ENCODE data around the gene GFOD2. TPM values are rescaled to one million over a fixed set of nuclear protein-coding genes. Genes with fewer than 3 reads are reported as not detected.

The GFOD2 gene
- total RNA-seq, 1 experiment from 2014 or later = 13.5 TPM

DNA sequence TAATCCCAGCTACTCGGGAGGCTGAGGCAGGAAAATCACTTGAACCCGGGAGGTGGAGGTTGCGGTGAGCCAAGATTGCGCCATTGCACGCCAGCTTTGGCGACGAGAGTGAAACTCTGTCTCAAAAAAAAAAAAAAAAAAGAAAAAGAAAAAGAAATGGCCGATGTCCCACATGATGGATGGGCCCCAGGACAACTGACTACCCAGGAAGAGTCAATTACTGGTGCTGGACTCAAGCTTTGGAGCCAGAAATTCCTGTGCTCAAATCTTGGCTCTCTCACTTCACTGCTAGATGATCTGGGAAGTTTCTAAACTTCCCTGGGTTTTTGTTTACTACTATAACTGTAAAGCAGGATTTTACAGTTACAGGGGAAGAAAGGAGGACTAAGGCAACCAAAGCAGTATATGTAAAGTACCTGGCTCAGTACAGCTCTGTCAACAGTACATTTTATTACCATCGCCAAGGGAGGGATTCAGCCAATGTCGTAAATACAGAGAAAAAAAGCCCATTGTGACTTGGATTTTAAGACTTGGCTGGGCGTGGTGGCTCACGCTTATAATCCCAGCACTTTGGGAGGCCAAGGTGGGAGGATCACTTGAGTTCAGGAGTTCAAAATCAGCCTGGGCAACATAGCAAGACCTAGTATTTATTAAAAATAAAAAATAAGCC, 40.6 kb downstream of the GFOD2 start:
- H3K9me3 ChIP-seq (replicated peaks) = no peaks in the 10 kb centered on the region
- H3K36me3 ChIP-seq = peaks cover 4% of the 10 kb centered on the region
- no peaks in the 10 kb centered on the region for H3K4me1 ChIP-seq (replicated peaks)
- DNase-seq (ENCODE audit: low read depth in 1 of 2, low spot score in 2 of 2) = no peak
- H3K4me3 ChIP-seq = no peak overlapping the region
- no peak overlapping the region for H3K27ac ChIP-seq
- H3K27me3 ChIP-seq (replicated peaks) = no peaks in the 10 kb centered on the region

DNA sequence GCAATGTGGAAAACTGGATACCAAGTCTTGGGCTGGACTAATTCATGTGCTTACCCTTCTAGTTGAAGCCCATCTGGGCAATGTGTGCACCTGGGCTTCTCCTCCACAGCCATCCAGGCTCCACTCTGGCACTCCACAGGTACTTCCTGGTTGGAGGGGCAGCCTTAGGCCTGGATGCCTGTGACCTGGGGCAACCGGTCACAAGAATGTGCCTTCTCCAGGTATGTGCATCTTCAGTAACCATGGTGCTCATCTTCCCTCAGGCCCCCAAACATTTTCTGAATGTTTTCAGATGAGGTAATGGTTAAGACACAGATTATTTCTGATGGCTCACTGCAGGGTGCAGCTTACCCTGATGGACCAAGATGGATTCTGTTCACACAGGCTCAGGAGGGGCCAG, 41.4 kb downstream of the GFOD2 start:
- H3K27me3 ChIP-seq (replicated peaks) = no peaks in the 10 kb centered on the region
- no peaks in the 10 kb centered on the region for H3K36me3 ChIP-seq
- H3K4me3 ChIP-seq = no peak overlapping the region
- no peak overlapping the region for H3K27ac ChIP-seq
- H3K9me3 ChIP-seq (replicated peaks) = no peaks in the 10 kb centered on the region
- no peak for DNase-seq (ENCODE audit: low read depth in 1 of 2, low spot score in 2 of 2)
- no peaks in the 10 kb centered on the region for H3K4me1 ChIP-seq (replicated peaks)

DNA sequence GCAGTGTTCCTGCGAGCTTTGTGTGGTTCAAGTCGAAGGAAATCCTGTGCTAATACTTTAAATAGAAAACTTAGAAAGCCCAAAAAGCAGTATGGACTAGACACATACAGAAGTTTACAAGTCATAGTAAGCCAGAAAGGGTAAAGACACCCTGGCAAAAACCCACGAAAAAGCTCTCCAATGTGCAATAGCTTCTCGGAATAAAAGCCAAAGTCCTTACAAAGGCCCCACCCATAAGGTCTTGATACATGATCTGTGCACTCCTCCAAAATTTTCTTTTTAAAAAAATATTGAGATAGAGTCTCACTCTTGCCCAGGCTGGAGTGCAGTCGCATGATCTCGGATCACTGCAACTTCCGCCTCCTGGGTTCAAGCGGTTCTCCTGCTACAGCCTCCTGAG, 42.2 kb downstream of the GFOD2 start:
- DNase-seq (ENCODE audit: low read depth in 1 of 2, low spot score in 2 of 2) = no peak
- no peak overlapping the region for H3K4me3 ChIP-seq
- H3K27me3 ChIP-seq (replicated peaks) = no peaks in the 10 kb centered on the region
- H3K27ac ChIP-seq = no peak overlapping the region
- H3K36me3 ChIP-seq = no peaks in the 10 kb centered on the region
- no peaks in the 10 kb centered on the region for H3K4me1 ChIP-seq (replicated peaks)
- H3K9me3 ChIP-seq (replicated peaks) = no peaks in the 10 kb centered on the region

DNA sequence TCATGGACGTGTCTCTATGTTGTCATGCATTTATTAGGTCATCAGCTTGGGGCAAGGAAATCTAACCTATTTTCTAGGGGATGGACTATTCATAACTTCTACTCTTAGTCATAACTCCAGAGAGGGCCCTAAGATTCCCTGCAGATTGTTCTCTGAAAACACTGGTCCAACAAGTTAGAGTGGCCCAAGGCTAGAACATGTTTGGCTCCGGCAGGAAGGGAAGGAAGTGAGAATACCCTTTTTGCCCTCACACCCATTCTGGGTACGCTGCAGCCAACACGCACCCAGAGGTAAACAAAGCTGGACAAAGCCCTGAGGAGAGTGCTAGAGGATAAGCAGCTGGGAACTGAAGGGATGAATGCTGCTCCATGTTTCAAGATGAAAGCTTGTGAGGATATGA, 42.6 kb downstream of the GFOD2 start:
- Histone ChIP-seq H3K4me3 (no peak overlapping the region), H3K27me3 (replicated peaks) (no peaks in the 10 kb centered on the region), H3K9me3 (replicated peaks) (no peaks in the 10 kb centered on the region), H3K27ac (no peak overlapping the region), H3K36me3 (no peaks in the 10 kb centered on the region), H3K4me1 (replicated peaks) (no peaks in the 10 kb centered on the region)
- DNase-seq (ENCODE audit: low read depth in 1 of 2, low spot score in 2 of 2) = no peak

DNA sequence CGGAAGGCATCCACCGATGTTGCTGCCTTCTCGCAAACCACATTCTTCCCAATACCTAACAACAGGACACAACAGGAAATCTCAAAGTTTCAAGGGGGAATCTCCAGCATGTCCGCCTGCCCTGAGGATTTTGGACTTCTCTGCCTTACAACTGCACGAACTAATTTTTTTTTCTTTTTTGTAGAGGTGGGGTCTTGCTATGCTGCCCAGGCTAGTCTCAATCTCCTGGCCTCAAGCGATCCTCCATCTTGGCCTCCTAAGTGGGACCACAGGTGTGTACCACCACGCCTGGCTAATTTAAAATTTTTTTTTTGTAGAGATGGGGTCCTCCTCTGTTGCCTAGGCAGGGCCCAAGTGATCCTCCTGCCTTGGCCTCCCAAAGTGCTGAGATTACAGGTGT, 43.1 kb downstream of the GFOD2 start:
- Histone ChIP-seq H3K4me1 (replicated peaks) (no peaks in the 10 kb centered on the region), H3K36me3 (no peaks in the 10 kb centered on the region), H3K27ac (no peak overlapping the region), H3K27me3 (replicated peaks) (no peaks in the 10 kb centered on the region), H3K9me3 (replicated peaks) (no peaks in the 10 kb centered on the region), H3K4me3 (no peak overlapping the region)
- no peak for DNase-seq (ENCODE audit: low read depth in 1 of 2, low spot score in 2 of 2)

DNA sequence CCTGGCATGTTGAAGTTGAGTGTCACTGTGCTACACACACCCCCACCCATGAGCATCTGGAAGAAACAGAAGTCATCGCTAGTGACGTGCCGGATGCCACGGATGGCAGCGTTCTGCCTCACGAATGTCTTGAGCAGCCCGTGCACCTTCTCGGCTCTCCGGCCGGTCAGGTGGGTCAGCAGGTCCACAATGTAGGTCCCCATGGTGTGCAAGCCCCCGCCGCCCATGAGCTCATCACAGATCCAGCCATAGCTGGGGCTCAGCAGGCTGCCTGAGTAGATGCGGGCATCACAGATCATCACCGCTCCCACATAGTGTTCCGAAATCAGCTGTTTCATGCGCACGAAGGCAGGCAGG, 43.6 kb downstream of the GFOD2 start:
- H3K27me3 ChIP-seq (replicated peaks) = no peaks in the 10 kb centered on the region
- H3K9me3 ChIP-seq (replicated peaks) = no peaks in the 10 kb centered on the region
- no peak overlapping the region for H3K27ac ChIP-seq
- H3K4me1 ChIP-seq (replicated peaks) = no peaks in the 10 kb centered on the region
- DNase-seq (ENCODE audit: low read depth in 1 of 2, low spot score in 2 of 2) = no peak
- no peaks in the 10 kb centered on the region for H3K36me3 ChIP-seq
- no peak overlapping the region for H3K4me3 ChIP-seq

DNA sequence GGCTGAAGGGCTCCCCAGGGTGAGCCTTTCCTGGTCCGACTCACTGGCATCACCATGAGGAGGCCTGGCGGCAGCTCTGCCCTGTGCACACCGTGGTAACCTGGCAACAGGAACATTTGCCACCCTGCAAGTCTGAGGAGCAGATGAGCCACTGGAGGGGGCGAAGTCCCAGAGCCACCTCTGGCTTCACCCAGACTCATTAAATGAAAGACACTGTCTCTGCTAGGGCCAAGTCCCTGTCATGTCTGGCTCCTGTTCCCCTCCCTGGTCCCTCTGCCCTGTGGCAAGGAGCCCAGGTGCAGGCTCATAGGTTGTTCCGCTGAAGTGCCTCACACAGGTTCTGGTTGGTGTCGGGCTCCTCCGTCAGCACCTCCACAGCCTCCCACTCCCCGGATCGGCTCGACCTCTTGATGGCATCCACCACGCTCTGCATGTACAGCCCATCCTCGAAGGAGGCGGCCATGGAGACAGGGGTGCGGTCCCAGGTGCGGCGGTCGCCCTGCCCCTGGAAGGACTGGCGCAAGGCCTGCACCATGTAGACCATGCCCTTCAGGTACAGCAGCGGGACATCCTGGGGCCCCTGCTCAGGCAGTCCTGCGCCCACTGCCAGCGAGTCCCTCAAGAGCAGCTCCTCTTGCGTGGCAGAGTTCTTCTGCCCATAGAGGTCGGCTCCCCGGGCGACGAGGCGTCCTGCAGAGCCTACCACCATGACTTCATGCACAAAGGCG, 44.1 kb downstream of the GFOD2 start:
- Histone ChIP-seq H3K4me3 (no peak overlapping the region), H3K9me3 (replicated peaks) (no peaks in the 10 kb centered on the region), H3K36me3 (no peaks in the 10 kb centered on the region), H3K4me1 (replicated peaks) (no peaks in the 10 kb centered on the region), H3K27me3 (replicated peaks) (no peaks in the 10 kb centered on the region), H3K27ac (no peak overlapping the region)
- DNase-seq (ENCODE audit: low read depth in 1 of 2, low spot score in 2 of 2) = no peak

DNA sequence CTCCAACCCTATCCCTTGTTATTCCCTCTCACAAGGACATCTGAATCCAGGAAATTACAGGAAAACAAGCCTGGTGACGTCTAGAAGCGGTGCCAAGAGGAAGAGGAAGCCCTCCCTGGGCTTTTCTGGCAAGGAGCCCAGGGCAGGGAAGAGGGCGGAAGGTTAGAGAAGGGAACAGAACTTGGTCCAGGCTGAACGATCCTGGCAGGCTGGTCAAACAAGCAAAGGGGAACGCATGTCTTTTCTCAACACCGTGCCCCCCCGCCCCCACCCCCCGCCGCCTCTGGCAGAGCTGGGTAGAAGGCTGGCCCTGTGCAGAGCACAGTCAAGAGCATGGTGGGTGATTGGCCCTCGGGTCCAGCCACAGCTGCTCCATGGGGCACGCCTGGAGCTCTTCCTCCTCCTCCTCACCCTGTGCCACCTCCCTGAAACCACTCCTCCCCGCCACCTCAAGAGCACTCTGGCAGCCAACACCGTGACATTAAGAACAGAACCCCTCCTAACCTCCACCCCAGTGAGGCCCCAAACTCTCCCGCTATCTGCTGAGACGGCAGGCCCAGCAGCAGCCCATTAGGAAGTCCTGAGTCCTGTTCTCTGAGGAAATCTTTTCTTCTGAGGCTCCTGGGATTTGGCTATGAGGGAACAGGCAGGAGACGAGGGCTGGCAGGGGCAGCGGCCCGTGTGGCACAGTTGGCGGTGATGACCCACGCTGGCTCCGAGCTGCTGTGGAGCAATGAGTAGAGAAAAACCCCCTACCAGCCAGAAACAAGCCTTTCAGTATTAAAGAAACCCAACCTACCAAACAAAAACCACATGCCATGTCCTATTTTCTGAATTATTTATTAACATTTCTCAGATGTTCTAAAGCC, 45.2 kb downstream of the GFOD2 start:
- no peak for DNase-seq (ENCODE audit: low read depth in 1 of 2, low spot score in 2 of 2)
- Histone ChIP-seq H3K27ac (no peak overlapping the region), H3K4me1 (replicated peaks) (no peaks in the 10 kb centered on the region), H3K9me3 (replicated peaks) (no peaks in the 10 kb centered on the region), H3K4me3 (no peak overlapping the region), H3K36me3 (no peaks in the 10 kb centered on the region), H3K27me3 (replicated peaks) (no peaks in the 10 kb centered on the region)

DNA sequence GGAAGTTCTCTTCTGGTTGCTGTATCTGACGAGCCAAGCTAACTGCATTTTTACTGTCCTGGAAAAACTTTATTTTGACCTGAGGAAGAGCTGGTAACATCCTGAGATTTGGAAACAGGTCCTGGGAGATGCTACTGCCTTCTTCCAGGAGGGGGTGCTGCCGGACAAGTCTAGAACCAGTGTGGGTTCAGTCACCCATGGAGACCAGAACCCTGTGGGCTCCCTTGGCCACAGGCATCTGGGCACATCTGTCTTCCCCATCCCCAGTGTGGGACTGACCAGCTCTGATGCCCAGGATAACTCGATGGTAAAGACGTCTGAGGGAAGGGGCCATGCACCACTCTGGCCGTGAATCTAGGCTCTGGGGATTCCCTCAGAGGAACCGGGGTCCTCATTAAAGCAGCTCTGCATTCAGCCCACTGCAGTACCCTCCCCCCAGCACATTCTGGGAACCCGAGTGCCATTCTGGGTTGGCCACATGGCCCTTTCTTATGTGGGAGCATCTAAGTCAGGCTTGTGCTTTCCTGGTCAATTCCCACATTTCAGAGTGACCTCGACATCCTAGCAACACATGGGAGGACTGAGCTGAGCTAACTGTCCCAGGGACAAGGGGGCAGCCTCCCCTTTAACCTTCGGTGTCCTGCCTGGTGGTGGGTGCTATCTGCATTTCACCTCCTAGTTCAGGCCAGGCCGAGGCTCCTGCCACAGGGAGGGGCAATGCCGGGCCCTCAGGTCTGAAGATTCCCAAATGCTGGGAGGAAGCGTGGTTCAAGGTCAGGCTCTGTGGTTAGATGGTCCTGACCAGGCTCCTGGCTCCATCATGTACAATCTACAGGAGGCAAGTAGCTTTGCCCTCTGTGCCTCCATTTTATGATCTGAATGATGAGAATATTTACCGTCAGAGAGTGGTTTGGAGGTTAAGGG, 46.1 kb downstream of the GFOD2 start:
- Histone ChIP-seq H3K27ac (no peak overlapping the region), H3K9me3 (replicated peaks) (no peaks in the 10 kb centered on the region), H3K27me3 (replicated peaks) (no peaks in the 10 kb centered on the region), H3K4me3 (no peak overlapping the region), H3K36me3 (no peaks in the 10 kb centered on the region), H3K4me1 (replicated peaks) (peaks cover 4% of the 10 kb centered on the region; the same call in 1 of the 2 replicates)
- DNase-seq (ENCODE audit: low read depth in 1 of 2, low spot score in 2 of 2) = no peak

DNA sequence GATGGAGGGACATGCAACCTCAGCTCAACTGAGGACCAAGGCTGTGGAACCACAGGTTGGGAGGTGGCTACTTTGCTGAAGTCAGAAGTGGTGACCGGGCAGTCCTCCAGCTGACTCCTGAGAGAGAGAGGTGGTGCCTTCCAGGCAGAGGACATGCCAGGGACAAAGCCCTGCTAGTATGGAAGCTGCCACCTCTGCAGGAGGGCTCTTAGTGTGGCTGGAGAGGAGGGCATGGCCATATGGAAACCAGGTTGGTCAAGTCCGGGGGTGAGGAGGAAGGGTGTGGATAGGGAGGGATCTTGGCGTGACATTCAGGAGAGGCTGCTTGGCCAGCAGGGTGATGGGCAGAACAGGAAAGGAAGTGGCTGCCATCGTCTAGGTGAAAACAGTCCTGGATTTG, 46.8 kb downstream of the GFOD2 start:
- H3K4me1 ChIP-seq (replicated peaks) = peaks cover 10% of the 10 kb centered on the region
- H3K27me3 ChIP-seq (replicated peaks) = no peaks in the 10 kb centered on the region
- H3K9me3 ChIP-seq (replicated peaks) = no peaks in the 10 kb centered on the region
- DNase-seq (ENCODE audit: low read depth in 1 of 2, low spot score in 2 of 2) = no peak
- H3K36me3 ChIP-seq = no peaks in the 10 kb centered on the region
- no peak overlapping the region for H3K4me3 ChIP-seq
- H3K27ac ChIP-seq = no peak overlapping the region

DNA sequence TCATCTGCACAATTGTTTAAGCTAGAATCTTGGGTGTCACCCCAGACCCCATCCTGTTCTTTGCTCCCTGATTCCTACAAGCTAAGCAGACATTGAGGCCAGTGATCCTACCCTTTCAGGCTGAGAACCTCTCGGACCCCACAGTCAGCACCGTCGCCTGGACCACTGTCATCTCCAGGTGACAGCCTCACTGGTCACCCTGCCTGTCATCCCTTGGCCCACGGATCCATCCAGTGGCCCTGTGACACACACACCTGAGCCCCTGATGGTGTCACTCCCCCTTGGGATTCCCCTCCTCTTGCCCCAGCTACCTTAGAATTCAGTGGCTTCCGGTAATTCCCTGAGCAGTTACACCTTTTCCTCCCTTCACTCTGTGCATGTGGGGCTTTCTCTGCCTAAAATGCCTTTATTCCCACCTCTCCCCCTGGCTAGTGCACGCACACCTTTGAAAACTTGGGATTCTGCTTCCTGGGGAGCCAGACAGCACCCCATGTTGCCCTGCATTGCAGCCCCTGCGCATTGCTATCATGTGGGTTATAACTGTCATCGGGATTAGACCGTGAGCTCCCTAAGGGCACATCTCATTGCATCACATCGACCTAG, 49.5 kb downstream of the GFOD2 start:
- Histone ChIP-seq H3K36me3 (no peaks in the 10 kb centered on the region), H3K27me3 (replicated peaks) (no peaks in the 10 kb centered on the region), H3K9me3 (replicated peaks) (peaks cover 2% of the 10 kb centered on the region; the same call in 1 of the 2 replicates), H3K4me1 (replicated peaks) (peaks cover 25% of the 10 kb centered on the region), H3K4me3 (no peak overlapping the region), H3K27ac (no peak overlapping the region)
- DNase-seq (ENCODE audit: low read depth in 1 of 2, low spot score in 2 of 2) = no peak

DNA sequence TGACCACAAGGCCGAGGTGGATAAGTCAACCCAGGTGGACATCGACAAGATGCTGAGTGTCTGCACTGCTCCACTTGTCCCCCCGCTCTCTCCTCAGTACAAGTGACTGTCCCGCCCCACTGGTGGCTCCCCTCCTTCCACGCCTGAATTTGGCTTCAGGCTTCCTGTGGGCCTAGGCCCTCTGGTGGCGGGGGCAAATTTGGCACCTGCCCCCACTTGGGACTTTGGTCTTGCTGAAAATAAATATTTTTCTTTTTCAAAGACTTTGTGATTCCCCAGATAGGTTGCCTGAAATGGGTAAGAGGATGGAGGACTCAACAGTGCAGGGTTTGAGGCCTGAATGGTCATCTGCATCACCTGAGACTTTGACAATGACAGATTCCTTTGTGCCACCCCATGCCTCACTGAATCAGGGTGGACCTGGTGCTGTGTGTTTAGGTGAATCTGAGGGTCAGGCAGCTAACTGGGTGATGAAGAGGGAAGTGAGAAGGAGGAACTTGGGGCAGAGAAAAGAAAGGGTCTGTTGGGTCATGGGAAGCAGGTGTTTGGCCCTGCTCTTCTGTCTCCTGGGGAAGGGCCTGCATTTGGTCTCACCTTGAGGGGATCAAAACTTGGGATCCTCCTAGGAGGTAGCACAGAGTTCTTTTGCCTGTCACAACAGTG, 50.5 kb downstream of the GFOD2 start:
- Histone ChIP-seq H3K4me1 (replicated peaks) (peaks cover 25% of the 10 kb centered on the region), H3K27me3 (replicated peaks) (no peaks in the 10 kb centered on the region), H3K4me3 (no peak overlapping the region), H3K36me3 (no peaks in the 10 kb centered on the region), H3K9me3 (replicated peaks) (peaks cover 2% of the 10 kb centered on the region; the same call in 1 of the 2 replicates), H3K27ac (no peak overlapping the region)
- no peak for DNase-seq (ENCODE audit: low read depth in 1 of 2, low spot score in 2 of 2)
